ENCODE data around the gene KAZN. TPM values are rescaled to one million over a fixed set of nuclear protein-coding genes. Genes with fewer than 3 reads are reported as not detected.

The KAZN gene
- total and polyA plus RNA-seq, 2 of the 8 experiments (the other 6 are each of a cell fraction or from before 2014, with no cell fraction given) = 3.7 to 11.8 TPM

DNA sequence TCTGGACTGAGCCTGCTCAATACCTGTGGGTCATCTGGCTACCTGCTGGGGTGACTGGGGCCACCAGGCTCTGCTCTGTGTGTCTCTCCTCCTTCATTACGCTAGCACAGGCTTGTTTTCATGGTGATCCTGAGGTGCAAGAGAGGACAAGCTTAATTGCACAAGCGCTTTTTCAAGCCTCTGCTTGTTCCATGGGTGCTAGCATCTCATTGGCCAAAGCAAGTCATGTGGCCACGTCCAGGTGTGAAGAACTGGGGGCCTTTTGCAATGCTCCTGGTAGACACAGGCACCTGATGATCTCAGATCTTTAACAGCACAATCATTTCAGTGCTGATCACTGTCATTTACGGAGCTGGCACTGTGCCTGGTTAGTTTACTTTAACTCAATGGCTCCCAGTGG, 114.6 kb downstream of the KAZN start (continued):
- no peak for TF ChIP-seq HDAC2 (IDR thresholded peaks at IDR 0.05; ENCODE audit: borderline replicate concordance in 1 of 2, low read depth in 2 of 2, low read length in 2 of 2)
- no peak for TF ChIP-seq RFX5 (IDR thresholded peaks at IDR 0.05; ENCODE audit: borderline replicate concordance, low read depth, low read length)
- no peak for TF ChIP-seq MAFK (IDR thresholded peaks at IDR 0.05; ENCODE audit: low read depth, low read length)
- TF ChIP-seq POLR2A (IDR thresholded peaks at IDR 0.05; ENCODE audit: control extremely low read depth in 1 of 2, low read depth in 2 of 2, low read length in 2 of 2) = no peak
- TF ChIP-seq TBP (IDR thresholded peaks at IDR 0.05; ENCODE audit: low read depth, low read length) = no peak
- no peak for TF ChIP-seq EP300 (IDR thresholded peaks at IDR 0.05; ENCODE audit: borderline replicate concordance in 1 of 2, low read depth in 2 of 2, low read length in 2 of 2)
- no peak for TF ChIP-seq SIN3A (conservative IDR thresholded peaks at IDR 0.05 in 1 of 2, IDR thresholded peaks at IDR 0.05 in 1 of 2; ENCODE audit: low read depth in 1 of 2, low read length in 2 of 2)
- no peak for TF ChIP-seq KDM1A (IDR thresholded peaks at IDR 0.05; ENCODE audit: borderline replicate concordance, low read length)
- TF ChIP-seq TAF1 (IDR thresholded peaks at IDR 0.05; ENCODE audit: low read depth, low read length) = no peak
- no peak for TF ChIP-seq USF2 (IDR thresholded peaks at IDR 0.05; ENCODE audit: low read length)
